Mucosa of gallbladder (tissue), 1 donor: ENCODE data around the gene IQSEC1. TPM values are rescaled to one million over a fixed set of nuclear protein-coding genes. Genes with fewer than 3 reads are reported as not detected.
"Not testable (repeated sequence)": the region's sequence is repeated elsewhere in the genome, so short reads cannot be mapped to it uniquely, and the experiment has no call there.

Experiments used
- DNase-seq: peaks from one replicate; pipeline ENCODE4 v3.0.0-alpha.2; 2020; ENCODE audit warnings: low spot score
- total RNA-seq: library from RNA; stranded (reverse); gene quantifications from one replicate; pipeline ENCODE4 v1.2.1, GENCODE V29; 2021
- donor health status: DM: no; HTN: no; CAD: no.

IQSEC1 gene
- total RNA-seq, 1 donor from 2014 or later, result 49.8 TPM

DNA sequence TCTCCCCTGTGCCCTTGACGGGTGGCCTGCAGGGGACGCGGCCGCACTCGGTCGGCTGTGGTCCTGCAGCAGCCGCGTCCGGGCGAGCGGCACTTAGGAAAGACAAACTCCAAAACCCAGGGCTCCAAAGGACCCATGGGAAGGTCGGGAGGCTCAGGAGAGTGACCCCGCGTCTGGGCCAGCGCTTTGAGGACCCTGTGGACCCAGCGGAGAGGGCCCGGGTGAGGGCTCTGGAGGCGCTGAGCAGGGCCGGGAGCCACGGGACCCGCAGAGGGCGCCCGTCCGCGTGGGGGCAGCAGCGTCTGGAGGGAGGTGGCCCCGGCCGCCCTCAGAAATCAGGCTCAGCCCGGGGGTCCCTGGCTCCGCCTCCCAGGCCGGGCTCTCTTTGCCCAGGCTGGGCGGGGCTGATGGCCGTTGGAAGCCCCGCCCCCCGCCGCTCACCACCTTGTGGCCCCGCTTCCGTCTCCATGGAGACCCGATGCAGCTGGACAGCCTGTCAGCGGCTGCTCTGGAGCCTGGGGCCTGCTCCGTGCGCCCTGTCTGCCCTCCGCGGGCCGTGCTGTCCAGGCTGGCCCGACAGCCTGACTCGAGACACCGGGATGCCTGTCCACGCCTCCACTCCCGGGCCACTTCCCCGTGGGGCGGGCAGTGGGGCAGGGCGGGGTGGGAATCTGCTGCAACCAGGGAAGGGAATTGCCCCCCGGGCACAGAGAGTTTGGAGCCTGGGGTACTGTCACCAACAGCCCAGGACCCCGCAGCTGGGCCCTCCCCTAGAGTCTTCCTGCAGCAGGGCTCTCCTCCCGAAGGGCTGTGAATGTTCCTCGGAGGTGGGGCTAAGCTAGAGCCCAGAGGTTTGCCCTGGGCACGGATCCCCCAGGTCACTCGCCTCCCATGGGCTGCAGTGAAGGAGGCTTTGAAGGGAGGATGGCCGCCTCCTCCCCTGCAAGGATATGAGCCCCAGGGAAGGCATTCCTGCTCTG is 197.1 kb downstream of the IQSEC1 start:
- peak; percentile 22 for DNase-seq

DNA sequence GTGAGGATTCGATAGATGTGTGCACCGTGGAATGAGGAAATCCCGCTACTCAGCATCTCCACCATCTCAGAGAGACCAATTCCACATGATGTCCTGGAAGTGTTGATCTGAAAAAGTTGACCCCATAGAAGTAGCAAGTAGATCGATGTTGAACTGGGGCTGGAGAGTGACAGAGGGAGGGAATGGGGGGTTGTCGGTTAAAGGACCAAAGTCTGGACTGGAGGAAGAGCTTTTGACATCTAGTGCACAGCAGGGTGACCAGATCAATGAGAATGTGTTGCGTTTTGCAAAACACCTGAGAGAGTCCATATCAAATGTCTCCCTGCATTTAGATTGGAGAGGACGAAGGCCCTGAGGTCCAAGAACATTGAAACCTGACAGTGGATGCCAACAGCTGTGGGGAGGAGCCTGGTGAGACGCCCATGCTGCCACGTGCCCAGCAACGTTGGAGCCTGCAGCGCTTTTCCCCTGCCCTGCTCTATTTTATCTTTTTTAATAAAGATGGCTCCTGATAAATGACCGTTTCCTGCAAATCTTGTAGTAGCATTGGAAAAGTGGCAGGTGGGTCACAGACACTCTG is 201.7 kb downstream of the IQSEC1 start:
- DNase-seq, result no peak

- peak; percentile 41 for DNase-seq
Measured at GRCh38 chr3:12870942-12871341, 202.3 kb downstream of the IQSEC1 start.

DNA sequence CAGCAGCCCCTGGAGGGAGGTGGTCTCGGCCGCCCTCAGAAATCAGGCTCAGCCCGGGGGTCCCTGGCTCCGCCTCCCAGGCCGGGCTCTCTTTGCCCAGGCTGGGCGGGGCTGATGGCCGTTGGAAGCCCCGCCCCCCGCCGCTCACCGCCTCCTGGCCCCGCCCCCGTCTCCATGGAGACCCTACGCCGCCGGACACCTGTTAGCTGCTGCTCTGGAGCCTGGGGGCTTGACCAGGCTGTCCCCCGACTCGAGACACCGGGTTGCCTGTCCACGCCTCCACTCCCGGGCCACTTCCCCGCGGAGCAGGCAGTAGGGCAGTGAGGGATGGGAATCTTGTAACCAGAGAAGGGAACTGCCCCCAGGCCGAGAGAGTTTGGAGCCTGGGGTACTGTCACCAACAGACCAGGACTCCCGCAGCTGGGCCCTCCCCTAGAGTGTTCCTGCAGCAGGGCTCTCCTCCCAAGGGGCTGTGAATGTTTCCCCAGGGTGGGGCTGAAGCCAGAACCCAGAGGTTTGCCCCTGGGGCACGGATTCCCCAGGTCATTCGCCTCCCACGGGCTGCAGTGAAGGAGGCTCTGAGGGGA is 204.1 kb downstream of the IQSEC1 start:
- peak; percentile 53 for DNase-seq

DNA sequence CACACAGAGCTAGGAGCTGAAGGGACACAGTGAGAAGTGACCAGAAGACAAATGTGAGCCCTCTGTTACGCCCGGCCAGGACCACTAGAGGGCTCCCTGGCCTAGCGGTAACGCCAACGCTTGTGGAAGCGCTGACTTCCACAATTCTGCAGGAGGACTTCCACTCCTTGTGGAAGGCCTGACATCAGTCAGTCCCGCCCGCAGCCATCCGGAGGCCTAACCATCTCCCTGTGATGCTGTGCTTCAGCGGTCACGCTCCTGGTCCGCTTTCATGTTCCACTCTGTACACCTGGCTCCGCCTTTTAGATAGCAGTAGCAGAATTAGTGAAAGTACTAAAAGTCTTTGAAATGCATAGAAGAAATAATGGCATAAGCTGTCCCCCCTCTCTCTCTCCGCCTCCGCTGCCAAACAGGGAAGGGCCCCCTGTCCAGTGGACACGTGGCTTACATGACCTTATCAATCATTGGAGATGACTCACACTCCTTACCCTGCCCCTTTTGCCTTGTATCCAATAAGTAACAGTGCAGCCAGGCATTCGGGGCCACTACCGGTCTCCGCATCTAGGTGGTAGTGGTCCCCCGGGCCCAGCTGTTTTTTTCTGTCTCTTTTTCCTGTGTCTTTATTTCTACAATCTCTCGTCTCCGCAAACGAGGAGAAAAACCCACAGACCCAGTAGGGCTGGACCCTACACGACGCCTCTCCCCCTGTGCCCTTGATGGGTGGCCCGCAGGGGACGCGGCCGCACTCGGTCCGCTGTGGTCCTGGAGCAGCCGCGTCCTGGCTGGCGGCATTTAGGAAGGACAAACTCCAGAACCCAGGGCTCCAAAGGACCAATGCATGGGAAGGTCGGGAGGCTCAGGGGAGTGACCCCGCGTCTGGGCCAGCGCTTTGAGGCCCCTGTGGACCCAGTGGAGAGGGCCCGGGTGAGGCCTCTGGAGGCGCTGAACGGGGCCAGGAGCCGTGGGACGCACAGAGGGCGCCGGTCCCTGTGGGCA is 204.9 kb downstream of the IQSEC1 start:
- DNase-seq, result peak; percentile 89

GRCh38 chr3:12866836-12867235 is 206.4 kb downstream of the IQSEC1 start:
- no peak for DNase-seq

GRCh38 chr3:12865271-12865670 is 208.0 kb downstream of the IQSEC1 start:
- DNase-seq, result no peak

DNA sequence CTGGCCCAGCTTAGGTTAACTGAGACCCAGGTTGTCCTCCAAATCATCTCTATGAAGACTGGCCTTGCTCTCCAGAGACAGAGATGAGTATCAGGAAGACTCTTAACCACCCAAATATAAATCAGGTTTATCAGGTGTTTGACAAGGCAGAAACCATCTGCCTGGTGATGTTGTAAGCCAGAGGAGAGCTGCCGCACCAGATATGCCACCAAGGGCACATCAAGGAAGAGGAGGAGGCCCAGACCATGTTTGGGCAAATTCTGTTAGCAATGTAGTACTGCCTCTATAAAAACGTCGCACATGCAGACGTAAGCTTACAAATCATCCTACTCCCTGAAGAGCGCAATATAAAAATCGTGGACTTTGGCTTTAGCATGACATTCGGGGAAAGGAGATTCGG is 210.8 kb downstream of the IQSEC1 start:
- no peak for DNase-seq

DNA sequence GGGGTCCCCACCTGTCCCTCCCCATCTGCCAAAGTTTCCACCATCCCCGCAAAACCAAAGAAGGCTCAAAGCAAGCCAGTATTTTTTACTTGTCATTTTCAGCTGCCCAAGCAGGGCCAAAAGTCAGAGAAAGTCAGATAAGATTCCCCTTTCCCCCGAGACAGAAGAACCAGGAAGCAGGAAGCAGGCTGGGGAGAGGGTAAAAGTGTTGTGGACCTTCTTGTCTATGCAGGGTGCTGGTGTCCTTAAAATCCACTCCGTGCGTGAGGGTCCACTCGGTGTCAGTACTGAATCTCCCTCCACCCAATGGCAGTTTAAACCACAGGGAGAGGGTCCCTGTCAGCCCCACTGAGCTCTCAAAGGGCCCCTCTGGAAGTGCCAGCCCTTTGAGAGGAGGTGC is 211.6 kb downstream of the IQSEC1 start:
- DNase-seq, result no peak

DNA sequence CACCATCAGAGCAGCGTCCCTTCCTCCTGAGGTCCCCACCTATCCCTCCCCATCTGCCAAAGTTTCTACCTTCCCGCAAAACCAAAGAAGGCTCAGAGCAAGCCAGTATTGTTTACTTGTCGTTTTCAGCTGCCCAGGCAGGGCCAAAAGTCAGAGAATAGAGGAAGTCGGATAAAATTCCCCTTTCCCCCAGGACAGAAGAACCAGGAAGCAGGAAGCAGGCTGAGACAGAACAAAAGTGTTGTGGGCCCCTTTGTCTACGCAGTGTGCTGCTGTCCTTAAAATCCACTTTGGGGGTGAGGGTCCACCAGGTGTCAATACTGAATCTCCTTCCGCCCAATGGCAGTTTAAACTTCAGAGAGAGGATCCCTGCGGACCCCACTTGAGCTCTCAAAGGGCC is 213.4 kb downstream of the IQSEC1 start:
- DNase-seq, result no peak

DNA sequence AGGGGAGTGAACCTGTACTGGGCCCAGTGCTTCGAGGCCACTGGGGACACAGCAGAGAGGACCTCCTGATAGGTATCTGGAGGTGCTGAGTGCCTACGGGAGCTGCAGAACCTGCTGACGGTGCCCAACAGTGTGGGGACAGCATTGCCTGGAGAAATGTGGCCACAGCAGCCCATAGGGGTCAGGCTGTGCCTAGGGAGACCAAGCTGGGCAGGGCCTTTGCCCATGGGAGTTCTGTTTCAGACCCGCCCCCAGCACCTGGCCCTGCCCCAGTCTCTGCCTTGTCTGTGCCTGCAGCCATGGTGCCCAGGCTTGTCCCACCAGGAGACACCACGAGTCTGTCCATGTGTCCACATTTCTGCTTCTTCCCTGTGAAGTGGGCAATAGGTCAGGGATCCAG is 216.6 kb downstream of the IQSEC1 start:
- DNase-seq, result no peak

DNA sequence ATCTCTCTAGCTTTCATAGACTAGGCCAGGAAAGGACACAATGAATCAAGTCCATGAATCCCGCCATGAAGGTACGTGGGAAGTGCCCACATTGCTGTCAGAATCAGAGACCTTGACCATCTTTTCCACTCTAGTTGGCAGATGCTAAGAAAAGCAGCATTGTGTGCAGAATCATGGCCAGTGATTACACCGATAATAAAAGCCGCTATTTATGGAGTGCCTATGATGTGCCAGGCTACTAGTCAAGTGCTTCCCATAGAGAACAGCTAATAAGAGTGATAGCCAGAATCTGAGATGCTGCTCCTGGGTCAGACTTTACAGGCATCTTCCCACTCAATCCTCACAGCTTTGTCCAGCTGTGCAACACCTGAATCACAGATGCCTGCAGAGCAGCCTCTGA is 218.7 kb downstream of the IQSEC1 start:
- DNase-seq, result no peak

DNA sequence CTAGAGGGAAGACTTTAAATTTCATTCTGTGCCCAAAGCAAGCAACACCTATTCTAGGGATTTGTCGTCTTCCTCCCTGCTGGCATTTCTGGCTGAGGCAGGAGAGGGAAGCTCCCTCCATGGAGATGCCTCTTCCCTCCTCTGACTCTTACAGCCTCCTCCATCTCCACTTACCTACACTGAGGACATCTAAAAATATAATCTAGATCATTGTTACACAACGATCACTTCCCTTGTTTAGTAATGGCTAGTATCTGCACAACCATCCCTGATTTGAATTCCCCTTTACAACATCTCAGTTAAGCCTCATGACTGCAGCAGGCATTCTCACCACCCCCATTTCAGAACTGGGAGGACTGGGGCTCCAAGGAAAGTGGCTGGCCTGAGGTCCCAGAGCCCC is 219.4 kb downstream of the IQSEC1 start:
- DNase-seq, result not testable (repeated sequence)

DNA sequence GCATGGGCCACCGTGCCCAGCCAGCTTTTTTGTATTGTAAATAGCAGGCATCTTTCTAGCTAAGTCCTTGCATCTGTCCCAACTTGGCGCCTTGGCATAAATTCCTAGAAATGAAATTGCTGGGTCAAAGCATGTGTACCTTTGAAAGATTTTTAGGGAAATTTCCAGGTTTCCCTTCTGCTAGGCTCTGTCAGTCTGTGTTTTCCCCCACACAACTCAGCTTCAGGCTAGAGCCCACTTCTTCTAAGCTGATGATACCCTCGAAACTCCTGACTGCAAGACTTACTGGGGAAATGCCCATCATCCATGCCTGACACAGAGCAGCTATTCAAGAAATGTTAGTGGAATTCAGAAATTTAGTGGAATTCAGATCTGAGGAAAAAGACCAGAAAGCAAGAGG is 221.0 kb downstream of the IQSEC1 start:
- DNase-seq, result no peak

Other genes with a start within 250 kb of the IQSEC1 start
- 975 TPM for gene RPL32, start 231.9 kb downstream of the IQSEC1 start, total RNA-seq